GM19468 (cell line): ENCODE data around the gene NUTF2.
"Not testable (repeated sequence)": the region's sequence is repeated elsewhere in the genome, so short reads cannot be mapped to it uniquely, and the experiment has no call there.

ENCODE experiments used
- ATAC-seq: cut with Tn5 transposase; IDR thresholded peaks from one replicate; pipeline ENCODE4 v1.9.1; 2021; ENCODE audit warnings: mild to moderate bottlenecking, moderate library complexity, moderate number of reproducible peaks; ENCODE audit not compliant: unreplicated experiment; ENCODE audit errors: extremely low read depth

NUTF2 gene

DNA sequence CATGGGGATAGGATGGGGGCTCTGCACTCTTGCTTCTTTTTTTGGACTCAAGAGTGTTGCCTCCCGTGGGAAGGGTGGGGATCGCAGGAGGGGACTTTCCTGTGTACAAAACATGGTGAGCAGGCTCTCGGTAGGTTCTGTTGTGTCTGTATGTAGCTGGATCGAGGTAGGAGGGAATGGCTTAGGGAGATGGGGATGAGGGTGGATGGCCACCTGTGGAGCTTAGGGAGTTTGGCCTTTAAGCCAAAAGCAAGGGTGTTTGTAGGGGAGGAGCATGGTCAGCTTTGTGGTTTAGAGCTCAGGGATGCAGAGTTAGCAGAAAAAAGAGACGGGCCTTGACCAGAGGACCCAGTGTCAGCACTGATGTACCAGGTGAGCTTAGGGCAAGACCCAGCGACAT lies 15.1 kb downstream of the NUTF2 start:
- no peak for ATAC-seq

DNA sequence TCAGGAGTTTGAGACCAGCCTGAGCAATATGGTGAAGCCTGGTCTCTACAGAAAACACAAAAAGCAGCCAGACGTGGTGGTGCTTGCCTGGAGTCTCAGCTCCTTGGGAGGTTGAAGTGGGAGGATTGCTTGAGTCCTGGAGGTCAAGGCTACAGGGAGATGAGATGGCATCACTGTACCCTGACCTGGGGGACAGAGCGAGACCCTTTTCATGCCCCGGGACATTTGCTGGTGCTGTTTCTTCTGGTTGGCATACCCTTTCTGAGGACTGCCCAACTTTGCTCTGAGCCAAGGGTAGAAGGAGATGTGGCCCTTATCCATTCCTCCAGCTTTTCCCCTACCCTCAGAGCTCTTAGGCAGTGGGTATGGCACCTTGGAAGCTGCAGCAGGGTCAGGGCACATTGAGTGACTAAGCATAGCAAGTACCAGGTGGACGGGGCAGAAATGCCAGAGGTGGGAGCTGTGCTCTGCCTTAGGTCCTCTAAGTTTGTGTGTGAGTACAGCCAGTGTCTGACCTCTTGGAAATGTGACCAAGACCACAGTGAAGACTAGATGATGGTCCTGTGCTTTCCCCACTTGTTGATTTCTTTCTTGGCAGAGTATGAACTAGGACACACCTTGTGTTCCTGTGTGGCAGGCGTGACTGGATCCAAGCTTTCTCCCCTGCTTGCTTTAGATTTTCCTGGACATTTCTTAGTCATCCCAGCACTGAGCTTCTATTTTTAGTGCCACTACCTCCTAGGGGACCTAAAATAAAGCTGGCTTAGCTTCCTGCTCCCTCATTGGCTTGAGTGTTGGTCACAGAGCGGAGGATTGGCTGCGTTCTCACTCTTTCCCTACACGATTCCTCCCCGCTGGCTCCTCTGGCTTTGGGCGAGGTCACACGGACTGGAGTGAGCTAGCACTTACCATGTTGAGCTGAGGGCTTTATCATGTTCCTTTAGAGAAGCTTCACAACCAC lies 16.2 kb downstream of the NUTF2 start:
- no peak for ATAC-seq

DNA sequence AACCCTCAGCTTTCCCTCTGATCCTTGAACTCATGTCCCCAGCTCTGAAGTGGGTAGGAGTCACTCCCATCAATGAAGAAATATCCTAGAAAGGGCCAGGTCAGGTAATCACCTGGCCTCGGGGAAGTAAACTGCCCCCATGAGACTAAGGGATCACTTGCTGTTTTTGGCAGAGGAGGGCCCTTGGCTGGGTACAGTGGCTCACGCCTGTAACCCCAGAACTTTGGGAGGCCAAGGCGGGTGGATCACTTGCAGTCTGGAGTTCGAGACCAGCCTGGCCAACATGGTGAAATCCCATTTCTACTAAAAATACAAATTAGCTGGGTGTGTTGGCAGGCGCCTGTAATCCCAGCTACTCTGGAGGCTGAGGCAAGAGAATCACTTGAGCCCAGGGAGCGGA lies 17.3 kb downstream of the NUTF2 start:
- ATAC-seq, result not testable (repeated sequence)

DNA sequence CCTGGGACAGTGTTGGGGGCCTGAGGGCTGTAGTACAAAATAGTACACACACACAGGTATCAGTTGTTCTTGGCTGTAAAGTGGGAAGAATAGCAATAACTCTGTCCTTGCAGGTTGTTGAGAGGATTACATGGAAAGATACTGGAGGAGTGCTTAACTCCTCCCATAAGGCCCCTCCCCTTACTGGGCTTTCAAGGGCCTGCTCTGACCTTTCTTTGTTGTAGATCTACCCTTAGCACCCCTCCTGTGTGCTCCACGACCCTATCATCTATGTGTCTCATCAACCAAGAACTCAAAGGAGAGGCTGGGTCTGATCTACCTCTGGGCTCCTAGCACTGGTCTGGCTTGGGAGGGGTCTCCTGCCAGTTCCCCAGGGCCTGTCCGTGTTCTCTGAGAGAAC lies 17.9 kb downstream of the NUTF2 start:
- no peak for ATAC-seq

DNA sequence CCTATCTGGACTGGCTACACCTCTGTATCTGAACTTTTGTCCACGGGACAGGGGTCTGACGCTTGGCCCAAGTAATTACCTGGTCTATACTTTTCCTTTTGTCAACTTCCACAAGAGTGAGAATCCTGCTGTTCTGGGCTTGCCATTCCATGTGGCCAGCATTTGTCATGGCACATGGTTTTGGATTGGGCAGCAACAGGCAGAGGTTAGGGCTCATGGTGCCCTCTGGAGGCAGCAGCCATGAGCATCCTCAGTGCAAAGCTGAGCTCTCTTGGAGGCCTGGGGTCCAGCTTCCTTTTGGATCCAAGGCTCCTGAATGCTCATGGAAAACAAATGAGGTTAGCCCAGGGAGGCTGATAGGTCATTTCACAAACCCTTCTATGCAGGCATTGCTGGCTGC lies 18.6 kb downstream of the NUTF2 start:
- ATAC-seq, result no peak

DNA sequence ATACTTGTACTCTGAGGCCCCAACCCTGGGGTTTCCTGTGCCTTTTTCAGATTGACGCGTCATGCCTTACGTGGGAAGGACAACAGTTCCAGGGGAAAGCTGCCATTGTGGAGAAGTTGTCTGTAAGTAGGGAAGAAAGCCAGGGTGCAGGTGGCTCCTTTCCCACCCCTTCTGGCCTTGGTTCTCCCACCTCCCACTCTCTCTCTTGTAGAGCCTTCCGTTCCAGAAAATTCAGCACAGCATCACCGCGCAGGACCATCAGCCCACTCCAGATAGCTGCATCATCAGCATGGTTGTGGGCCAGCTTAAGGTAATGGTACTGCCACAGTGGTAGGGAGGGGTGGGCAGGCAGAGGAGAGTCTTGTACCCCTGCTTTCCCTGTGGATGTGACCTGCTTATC lies 21.6 kb downstream of the NUTF2 start:
- ATAC-seq, result no peak

DNA sequence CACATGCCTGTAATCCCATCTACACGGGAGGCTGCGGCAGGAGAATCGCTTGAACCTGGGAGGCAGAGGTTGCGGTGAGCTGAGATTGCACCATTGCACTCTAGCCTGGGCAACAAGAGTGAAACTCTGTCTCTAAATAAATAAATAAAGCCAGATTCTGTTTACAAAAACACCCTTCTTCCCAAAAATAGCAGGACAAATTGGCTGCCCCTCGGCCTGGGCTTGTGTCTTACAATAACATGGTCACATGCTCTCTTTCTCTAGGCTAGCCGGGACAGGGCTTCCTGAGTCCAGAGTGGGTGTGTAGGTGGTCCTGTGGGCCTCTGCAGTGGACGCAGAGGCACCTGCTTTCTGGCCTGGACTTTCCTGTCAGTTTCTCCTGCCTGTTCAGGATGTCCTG lies 22.9 kb downstream of the NUTF2 start:
- ATAC-seq, result no peak

DNA sequence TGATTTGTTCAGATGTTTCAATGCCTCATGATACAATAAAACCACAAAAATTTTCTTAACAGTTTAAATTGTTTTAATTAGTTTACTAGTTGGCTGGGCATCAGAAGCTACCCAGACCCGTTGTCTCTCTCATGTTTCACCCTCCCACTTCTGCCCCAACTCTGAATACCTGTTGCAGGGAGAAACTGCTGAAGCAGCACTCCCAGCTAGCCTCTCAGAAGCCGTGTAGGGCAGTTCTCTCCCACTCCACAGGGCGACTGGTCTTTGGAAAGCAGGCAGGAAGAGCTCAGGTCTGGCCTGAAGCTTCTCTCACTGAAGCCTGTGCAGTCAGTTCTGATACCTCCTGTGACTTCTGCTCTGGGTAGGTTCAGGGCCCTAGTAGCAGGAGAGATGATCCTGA lies 24.5 kb downstream of the NUTF2 start:
- ATAC-seq, result no peak

DNA sequence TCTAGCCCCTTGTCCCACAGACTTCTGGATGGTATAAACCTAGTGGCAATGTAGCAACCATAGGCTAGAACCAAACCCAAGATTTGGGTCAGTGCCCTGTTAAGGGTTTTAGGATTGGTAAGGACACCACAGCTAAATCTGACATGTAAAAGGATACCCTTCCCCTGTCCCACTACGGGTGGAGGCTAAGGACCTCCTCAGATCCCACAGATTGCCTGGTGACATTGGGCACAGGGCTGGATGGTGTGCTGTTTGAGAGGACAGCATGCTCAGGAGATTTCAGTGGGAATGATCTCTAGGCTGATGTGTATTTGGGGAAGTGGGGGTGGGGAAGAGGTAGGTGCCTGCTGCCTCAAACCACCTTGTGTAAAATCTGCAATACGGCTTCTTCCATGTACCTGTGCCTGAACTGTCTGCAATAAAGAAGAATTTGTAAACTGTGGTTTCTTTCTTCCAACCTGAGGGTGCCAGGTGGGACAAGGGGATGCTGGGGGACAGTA lies 25.4 kb downstream of the NUTF2 start:
- no peak for ATAC-seq

DNA sequence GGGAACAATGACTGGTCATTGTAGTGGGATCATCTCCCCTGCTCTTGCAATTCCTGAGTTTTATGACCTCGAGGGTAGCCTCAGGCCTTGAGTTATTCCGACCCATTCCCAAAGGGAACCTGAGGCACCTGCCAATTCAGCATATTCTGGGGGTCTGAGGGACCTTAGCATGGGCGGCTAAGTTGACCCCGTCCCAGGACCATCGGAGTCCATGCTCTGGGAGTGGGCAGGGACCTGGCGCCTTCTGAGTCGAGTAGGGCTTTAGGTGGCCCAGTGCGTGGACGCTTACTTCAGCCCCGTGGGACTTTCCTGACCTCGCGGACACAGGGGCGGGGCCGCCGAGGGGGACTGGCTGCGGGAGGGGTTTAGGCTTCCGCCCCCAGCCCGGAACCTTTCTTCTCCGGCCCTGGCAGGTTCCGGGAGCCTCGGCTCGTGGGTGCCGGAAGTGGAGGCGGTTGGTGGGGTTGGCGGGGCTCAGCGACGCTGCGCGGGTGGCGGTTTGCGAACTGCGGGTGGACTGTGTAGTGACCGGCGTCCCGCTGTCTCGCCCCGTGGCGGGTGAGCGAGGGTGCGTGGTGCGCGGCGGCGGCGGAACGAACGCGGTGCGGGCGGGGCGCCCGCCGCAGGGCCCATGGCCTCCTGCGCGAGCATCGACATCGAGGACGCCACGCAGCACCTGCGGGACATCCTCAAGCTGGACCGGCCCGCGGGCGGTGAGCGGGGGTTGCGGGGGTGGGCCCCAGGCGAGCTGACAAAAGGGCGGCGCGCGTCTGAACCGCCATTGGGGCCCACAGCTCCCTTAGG lies 26.1 kb downstream of the NUTF2 start, which contains the start of gene EDC4:
Gene EDC4 (plus strand): TSS at position 422 of the 804 bp plus-strand sequence. CDS start 210 bp downstream, at position 632.
- ATAC-seq, result no peak

DNA sequence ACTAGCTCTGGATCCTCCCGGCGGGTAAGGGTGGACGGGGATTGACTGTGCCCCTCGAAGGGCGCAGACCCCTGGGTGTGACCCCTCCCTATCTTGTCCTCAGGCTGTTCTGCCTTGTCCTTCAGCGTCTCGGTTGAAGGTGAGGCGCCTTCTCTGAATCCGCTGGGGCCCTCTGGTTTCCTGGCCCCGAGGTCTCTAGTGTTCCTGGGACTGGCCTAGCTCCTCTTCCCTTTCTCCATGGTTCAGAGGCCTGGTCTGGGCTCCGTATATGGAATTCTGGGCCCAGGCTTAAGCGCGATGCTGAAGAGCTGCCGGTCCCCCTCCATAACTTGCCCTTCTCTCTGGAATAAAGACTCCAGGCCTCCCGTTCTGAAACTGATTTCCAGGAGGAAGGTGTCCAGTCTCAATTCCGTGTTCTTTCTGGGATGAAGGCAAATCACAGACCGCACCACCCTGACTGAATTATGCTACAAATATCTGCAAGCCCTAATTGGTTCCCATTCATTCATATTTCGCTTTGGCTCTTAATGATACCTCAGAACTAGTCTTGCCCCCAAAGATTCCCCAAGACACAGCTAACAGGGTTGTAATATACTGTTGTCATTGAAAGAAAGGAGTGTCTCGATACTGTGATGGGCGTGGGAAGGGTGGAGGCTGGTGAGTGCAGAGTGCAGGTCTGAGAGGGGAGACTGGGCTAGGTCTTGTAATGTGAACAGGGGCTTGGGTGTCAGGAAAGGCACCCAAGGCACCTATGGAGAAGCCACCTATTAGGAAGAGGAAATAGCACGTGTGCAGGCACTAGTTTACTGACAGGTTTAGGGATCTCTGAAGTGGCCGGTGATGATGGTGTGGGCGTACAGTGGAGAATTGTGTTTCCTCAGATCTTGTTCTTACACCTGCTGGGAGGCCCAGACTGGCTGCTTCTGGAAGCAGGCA lies 27.0 kb downstream of the NUTF2 start:
- no peak for ATAC-seq

DNA sequence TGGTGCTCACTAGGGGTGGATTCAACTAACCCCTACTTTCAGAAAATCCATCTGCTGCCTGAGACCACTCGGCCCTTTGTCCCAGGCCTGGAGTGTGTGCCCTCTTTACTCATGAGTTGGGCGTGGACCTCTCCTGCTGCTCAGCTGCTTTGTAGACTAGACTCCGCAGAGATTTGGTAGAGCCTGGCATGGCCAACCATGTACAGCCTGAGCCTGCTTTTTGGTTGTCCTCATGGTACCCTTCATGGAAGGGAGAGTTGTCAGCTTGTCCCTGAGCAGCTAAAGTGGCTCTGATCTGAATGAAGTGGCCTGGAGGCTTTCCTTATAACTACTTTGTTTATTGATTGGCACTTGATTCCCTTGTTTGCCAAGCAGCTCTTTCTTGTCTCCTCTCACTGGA lies 27.6 kb downstream of the NUTF2 start:
- no peak for ATAC-seq

DNA sequence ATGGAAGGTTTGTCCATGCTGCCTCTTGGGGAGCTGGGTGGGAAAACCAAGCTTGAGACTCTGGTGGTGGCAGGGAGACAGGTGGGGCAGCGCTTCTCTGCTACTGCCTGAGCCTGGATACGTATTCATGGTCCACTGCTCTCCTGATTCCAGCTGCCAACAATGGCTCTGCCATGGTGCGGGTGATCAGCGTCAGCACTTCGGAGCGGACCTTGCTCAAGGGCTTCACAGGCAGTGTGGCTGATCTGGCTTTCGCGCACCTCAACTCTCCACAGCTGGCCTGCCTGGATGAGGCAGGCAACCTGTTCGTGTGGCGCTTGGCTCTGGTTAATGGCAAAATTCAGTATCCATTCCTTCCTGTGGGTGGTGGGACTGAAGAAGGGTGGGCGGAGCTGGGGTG lies 30.3 kb downstream of the NUTF2 start:
- no peak for ATAC-seq

DNA sequence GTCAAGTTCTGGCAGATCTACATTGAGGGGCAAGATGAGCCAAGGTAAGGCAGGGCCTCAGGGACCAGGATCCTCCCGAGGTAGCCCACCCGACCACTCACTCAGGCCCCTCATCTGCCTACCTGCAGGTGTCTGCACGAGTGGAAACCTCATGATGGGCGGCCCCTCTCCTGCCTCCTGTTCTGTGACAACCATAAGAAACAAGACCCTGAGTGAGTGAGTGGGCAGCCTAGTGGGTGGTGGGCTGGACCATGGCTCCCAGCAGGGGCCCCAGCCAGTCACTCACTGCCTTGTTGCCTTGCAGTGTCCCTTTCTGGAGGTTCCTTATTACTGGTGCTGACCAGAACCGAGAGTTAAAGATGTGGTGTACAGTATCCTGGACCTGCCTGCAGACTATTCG lies 31.5 kb downstream of the NUTF2 start:
- no peak for ATAC-seq

DNA sequence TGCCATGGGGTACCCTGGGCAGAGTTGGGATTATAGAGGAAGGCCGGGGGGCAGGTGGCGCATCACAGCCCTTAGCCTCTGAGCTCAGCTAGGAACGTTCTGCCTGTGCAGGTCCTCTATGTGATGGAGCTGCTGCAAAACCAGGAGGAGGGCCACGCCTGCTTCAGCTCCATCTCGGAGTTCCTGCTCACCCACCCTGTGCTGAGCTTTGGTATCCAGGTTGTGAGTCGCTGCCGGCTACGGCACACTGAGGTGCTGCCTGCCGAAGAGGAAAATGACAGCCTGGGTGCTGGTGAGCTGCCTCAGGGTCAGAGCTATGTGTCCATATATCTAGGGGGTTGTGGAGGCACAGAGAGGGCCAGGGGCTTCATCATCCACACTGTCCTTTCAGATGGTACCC lies 32.1 kb downstream of the NUTF2 start:
- ATAC-seq, result no peak

DNA sequence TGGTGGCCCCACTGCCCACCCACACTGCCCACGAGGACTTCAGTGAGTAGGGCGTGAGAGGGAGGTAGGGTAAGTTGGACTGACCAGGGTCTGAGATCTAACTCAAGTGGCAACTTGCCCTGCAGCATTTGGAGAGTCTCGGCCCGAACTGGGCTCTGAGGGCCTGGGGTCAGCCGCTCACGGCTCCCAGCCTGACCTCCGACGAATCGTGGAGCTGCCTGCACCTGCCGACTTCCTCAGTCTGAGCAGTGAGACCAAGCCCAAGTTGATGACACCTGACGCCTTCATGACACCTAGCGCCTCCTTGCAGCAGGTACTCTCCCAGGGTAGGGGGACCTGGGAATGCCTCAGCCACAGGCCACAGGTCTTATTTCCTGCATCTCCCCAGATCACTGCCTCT lies 32.7 kb downstream of the NUTF2 start:
- ATAC-seq, result no peak

DNA sequence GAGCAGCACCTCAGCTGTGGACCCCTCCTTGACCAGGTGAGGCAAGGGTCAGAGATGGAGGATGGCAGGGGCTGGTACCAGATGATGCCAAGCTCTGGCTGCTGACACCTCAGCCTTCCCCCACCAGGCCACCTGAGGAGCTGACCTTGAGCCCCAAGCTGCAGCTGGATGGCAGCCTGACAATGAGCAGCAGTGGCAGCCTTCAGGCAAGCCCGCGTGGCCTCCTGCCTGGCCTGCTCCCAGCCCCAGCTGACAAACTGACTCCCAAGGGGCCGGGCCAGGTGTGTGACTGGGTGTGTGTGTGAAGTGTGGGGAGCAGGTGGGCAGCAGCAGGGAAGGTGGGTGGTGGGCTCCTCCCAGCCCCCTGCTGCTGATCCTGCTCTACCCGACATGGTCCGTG lies 33.2 kb downstream of the NUTF2 start:
- no peak for ATAC-seq

DNA sequence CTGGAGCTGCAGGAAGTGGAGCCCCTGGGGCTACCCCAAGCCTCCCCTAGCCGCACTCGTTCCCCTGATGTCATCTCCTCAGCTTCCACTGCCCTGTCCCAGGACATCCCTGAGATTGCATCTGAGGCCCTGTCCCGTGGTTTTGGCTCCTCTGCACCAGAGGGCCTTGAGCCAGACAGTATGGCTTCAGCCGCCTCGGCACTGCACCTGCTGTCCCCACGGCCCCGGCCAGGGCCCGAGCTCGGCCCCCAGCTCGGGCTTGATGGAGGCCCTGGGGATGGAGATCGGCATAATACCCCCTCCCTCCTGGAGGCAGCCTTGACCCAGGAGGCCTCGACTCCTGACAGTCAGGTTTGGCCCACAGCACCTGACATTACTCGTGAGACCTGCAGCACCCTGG lies 33.9 kb downstream of the NUTF2 start:
- ATAC-seq, result no peak

DNA sequence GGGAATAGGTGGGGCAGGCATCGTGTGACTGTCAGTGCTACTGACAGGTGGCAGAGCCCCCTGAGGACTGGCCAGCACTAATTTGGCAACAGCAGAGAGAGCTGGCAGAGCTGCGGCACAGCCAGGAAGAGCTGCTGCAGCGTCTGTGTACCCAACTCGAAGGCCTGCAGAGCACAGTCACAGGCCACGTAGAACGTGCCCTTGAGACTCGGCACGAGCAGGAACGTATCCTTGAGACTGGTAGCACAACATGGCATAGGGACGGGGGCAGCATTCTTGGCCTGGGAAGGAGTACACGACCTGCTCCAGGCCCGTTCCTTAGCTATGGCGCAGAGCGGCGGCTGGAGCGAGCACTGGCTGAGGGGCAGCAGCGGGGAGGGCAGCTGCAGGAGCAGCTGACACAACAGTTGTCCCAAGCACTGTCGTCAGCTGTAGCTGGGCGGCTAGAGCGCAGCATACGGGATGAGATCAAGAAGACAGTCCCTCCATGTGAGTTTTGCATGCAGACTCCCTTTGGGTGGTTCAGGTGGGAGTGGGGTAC lies 35.0 kb downstream of the NUTF2 start:
- ATAC-seq, result no peak
